Medulla oblongata (tissue), 1 donor: ENCODE measurements around the gene NOP56.
A peak's percentile ranks its signal among the peaks of the same experiment; 100 is the strongest.

ENCODE experiments used
- DNase-seq: peaks from one replicate; pipeline ENCODE4 v3.0.0-alpha.2; 2015; ENCODE audit errors: extremely low spot score

The NOP56 gene

GRCh38 chr20:2640260-2640659 is 12.2 kb upstream of the NOP56 start:
- DNase-seq, result no peak

- no peak for DNase-seq
Observed at GRCh38 chr20:2640899-2641298, 11.5 kb upstream of the NOP56 start.

GRCh38 chr20:2643708-2644107 is 8.7 kb upstream of the NOP56 start:
- DNase-seq, result no peak

- DNase-seq, result peak; percentile 49
Observed at GRCh38 chr20:2652724-2653555, 508 bp downstream of the NOP56 start.

GRCh38 chr20:2653556-2654383 is 1.3 kb downstream of the NOP56 start:
- DNase-seq, result no peak

- DNase-seq, result no peak
Observed at GRCh38 chr20:2654384-2654822, 2.0 kb downstream of the NOP56 start.

GRCh38 chr20:2654831-2655230 is 2.4 kb downstream of the NOP56 start:
- no peak for DNase-seq

GRCh38 chr20:2655331-2656116 is 3.1 kb downstream of the NOP56 start:
- DNase-seq, result no peak

GRCh38 chr20:2656471-2657117 is 4.2 kb downstream of the NOP56 start:
- DNase-seq, result no peak

- DNase-seq, result no peak
Observed at GRCh38 chr20:2657241-2657640, 4.8 kb downstream of the NOP56 start.

- no peak for DNase-seq
Observed at GRCh38 chr20:2657674-2658073, 5.2 kb downstream of the NOP56 start.

GRCh38 chr20:2658414-2659354 is 6.3 kb downstream of the NOP56 start:
- DNase-seq, result no peak

GRCh38 chr20:2659547-2659946 is 7.1 kb downstream of the NOP56 start:
- DNase-seq, result no peak

- no peak for DNase-seq
Observed at GRCh38 chr20:2663364-2663886, 11.0 kb downstream of the NOP56 start.

GRCh38 chr20:2663887-2664719 is 11.7 kb downstream of the NOP56 start, which contains the start of gene IDH3B:
Gene IDH3B (minus strand): TSS chr20:2664216. CDS start chr20:2664188, 28 bp downstream.
- peak; percentile 93 for DNase-seq

- no peak for DNase-seq
Observed at GRCh38 chr20:2671977-2672376, 19.5 kb downstream of the NOP56 start.

- DNase-seq, result no peak
Observed at GRCh38 chr20:2672446-2672845, 20.0 kb downstream of the NOP56 start.

- DNase-seq, result no peak
Observed at GRCh38 chr20:2673453-2673852, 21.0 kb downstream of the NOP56 start.

GRCh38 chr20:2680046-2680445 is 27.6 kb downstream of the NOP56 start:
- no peak for DNase-seq
